Loucy (cell line): Measurements from ENCODE around the gene NELFCD.

Experiments
- CTCF ChIP-seq: fragments of 200-600 bp; sonication (generic); conservative IDR thresholded peaks from 2 replicates; pipeline ENCODE4 v1.5.1; 2014; ENCODE audit warnings: mild to moderate bottlenecking, antibody characterized with exemption, low read length
- EZH2phosphoT487 ChIP-seq: fragments of 200-600 bp; IDR thresholded peaks from 2 replicates; pipeline ENCODE4 v1.6.1; 2018; ENCODE audit warnings: antibody characterized with exemption, mild to moderate bottlenecking, moderate library complexity, borderline replicate concordance

- TF ChIP-seq CTCF (no peak), EZH2phosphoT487 (no peak)
Measured at GRCh38 chr20:59030911-59031563, 50.0 kb downstream of the NELFCD start.
